ENCODE data around the gene CHMP2B.

Gene CHMP2B, protein sequence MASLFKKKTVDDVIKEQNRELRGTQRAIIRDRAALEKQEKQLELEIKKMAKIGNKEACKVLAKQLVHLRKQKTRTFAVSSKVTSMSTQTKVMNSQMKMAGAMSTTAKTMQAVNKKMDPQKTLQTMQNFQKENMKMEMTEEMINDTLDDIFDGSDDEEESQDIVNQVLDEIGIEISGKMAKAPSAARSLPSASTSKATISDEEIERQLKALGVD

GRCh38 chr3:87227104-87227834, at the start of gene CHMP2B:
Gene CHMP2B, plus strand, starts transcription at chr3:87227309. Its CDS starts 214 bp downstream, at chr3:87227523.
- peak; percentile 95 for DNase-seq (ENCODE audit: low read depth)

DNA sequence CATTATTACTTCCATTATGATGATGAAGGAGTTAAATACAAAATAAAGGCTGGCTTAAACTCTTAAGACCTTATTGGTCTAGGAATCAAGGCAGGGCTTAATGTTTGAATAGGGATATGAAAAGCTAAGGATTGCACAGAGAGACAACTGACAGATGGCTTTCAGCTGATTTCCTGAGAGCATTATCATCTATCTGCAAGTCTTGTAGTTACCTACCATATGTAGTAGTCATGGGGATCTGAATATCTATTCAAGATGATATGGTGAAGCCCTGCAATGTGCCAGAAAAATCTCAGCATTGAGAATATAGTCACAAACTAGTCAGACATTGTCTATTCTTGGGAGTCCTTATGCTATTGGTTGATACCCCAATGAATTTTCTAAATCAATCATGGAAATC, 47.5 kb upstream of the CHMP2B start:
- no peak for DNase-seq (ENCODE audit: low read depth)

DNA sequence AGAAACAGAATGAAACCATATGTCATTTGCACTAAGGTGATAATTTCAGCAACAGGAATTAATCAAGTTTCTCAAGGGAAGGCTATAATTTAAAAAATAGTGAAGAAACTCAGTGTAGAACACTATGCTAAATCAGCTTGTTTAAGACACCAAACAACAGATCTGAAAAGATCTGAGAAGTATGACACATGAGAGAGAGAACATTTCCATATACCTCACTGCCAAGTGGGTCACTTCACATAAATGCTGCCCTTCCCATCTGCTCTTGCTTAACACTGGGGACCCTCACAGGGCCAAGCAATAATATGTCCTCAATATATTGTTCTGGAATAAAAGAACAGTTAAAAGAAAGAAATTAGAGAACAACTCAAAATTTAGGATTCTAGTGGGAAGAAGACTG, 45.6 kb upstream of the CHMP2B start:
- DNase-seq (ENCODE audit: low read depth) = no peak

GRCh38 chr3:87182023-87182422, 45.1 kb upstream of the CHMP2B start:
- no peak for DNase-seq (ENCODE audit: low read depth)

GRCh38 chr3:87186608-87187159, 40.4 kb upstream of the CHMP2B start:
- DNase-seq (ENCODE audit: low read depth) = no peak

DNA sequence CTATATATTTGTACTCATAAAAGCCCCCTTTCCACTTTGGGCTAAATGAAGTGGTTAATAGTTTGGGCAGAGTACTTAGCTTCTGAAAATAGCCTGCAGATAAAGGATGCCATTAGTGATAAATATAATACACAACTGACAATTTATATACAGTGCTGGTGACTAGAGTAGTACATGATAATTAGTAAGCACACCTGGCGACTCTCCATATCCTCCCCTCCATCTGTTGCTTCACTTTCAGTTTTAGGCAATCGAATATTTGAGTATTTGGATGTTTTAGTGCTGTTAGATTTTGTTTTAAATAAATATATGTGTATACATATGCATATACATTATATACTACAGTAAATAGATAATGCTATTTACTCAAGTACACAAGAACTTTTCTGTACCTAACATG, 35.9 kb upstream of the CHMP2B start:
- DNase-seq (ENCODE audit: low read depth) = no peak

DNA sequence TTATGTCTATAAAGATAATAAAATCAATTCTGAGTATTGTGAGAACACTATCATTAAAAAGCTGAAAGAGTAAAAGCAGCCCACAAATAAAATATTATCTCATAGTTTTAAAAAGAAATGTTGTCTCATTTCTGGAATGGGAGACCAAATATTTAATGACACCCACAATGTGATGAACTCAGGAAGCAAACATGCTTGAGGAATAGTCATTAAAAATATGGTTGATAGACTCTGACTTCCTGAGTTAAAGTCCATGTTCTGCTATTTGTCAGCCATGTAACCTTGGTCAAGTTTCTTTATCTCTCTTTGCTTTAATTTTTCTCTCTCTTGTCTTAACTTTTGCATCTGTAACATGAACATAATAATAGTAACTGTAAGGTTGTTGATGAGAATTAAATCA, 35.5 kb upstream of the CHMP2B start:
- no peak for DNase-seq (ENCODE audit: low read depth)

- no peak for DNase-seq (ENCODE audit: low read depth)
These were observed 30.2 kb upstream of the CHMP2B start for GRCh38 chr3:87196879-87197278.

DNA sequence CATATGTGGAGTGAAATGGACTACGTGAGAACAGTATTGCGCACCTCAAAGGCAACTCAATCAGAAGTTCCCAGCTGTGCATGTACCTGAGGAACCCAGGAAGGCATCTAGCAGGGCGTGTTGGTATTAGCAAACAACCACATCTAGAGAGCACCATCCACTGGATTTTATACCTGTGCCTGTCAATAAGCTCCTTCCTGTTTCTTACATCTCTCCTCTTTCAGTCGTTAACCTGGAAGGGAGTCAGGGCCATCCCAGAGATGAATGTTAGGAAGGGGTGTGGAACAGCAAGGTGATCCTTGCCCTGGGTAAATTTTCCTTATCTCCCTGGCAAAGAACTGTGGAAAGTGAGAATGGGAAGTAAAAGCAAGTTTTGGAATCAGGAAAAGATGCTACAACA, 29.6 kb upstream of the CHMP2B start:
- no peak for DNase-seq (ENCODE audit: low read depth)

- no peak for DNase-seq (ENCODE audit: low read depth)
These were observed 28.3 kb upstream of the CHMP2B start for GRCh38 chr3:87198774-87199173.

GRCh38 chr3:87199628-87200027, 27.5 kb upstream of the CHMP2B start:
- no peak for DNase-seq (ENCODE audit: low read depth)

- no peak for DNase-seq (ENCODE audit: low read depth)
These were observed 27.0 kb upstream of the CHMP2B start for GRCh38 chr3:87200060-87200647.

- no peak for DNase-seq (ENCODE audit: low read depth)
These were observed 25.4 kb upstream of the CHMP2B start for GRCh38 chr3:87201727-87202126.

DNA sequence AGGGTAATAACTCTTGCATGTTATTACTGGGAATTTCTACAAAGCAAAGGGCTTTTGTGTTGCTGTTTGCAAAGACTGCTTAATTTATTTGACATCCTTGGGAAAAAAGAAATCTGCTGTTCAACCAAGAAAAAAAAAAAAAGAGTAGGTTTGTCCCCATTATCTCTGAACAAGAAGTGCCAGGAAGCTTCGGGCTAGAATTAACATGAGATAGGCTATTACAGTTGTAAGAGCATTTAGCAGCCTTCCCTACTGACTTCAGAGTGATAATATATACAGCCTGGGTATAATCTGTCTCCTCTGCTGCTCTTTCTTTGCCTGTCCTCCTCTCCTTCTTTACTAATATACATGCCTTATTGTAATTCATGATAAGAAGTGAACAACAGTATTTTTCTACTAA, 23.3 kb upstream of the CHMP2B start:
- no peak for DNase-seq (ENCODE audit: low read depth)

GRCh38 chr3:87206070-87206469, 21.0 kb upstream of the CHMP2B start:
- peak; percentile 81 for DNase-seq (ENCODE audit: low read depth)

DNA sequence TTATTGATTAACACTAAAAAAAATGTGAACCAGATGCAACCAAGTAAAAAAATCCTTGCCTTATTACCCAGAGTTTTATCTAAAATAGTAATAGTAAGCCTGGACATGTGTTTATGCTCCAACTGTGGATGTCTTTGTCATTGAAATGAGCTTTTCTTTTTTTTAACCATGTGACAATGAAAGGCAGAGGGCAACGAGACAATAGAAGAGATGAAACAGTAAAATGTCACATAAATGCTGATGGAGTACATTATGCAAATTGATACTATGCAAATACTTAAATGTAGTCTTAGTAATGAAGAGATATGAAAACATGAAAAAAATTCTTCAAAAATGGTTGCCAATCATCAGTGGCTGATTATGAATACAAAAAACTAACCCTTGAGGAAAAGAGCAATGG, 20.5 kb upstream of the CHMP2B start:
- no peak for DNase-seq (ENCODE audit: low read depth)

GRCh38 chr3:87207460-87207859, 19.6 kb upstream of the CHMP2B start:
- DNase-seq (ENCODE audit: low read depth) = peak; percentile 75

GRCh38 chr3:87209111-87209510, 18.0 kb upstream of the CHMP2B start:
- no peak for DNase-seq (ENCODE audit: low read depth)

DNA sequence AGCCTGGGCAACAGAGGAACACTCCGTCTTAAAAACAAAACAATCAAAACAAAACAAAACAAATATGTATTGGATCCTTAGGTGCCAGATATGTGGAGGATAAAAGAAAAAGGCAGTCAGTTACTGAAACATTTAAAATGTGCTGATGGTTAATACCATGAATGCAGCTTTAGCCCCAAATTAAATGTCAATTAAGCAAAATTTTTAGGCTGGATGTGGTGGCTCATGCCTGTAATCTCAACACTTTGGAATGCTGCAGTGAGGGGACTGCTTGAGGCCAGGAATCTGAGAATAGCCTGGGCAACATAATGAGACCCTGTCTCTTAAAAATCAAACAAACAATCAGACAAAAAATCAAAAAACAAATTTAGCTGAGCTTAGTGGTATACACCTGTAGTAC, 8.5 kb upstream of the CHMP2B start:
- DNase-seq (ENCODE audit: low read depth) = no peak

- no peak for DNase-seq (ENCODE audit: low read depth)
These were observed 7.5 kb upstream of the CHMP2B start for GRCh38 chr3:87219611-87220010.

DNA sequence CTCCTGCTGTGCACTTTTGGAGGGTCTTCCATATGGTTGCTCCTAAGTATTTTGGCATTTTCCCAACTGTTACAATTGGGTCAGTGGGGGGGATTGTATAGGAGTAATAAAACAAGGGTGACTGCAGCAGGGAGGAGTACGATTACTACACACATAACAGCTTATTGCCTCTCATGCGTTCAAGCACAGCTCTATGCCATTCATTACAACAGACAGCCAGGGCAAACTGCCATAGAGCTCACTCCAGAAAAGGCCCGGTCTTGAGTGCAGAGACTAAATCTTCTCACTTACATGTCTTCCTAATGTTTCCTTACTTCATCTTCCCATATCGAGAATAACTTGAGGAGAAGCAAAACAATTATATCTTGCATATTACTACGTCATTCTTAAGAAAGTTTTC, 1.4 kb upstream of the CHMP2B start:
- DNase-seq (ENCODE audit: low read depth) = no peak

GRCh38 chr3:87227835-87228144, 681 bp downstream of the CHMP2B start:
- no peak for DNase-seq (ENCODE audit: low read depth)

- peak; percentile 58 for DNase-seq (ENCODE audit: low read depth)
These were observed 1.2 kb downstream of the CHMP2B start for GRCh38 chr3:87228316-87228715.

Measured in HS-27A (cell line).